ENCODE measurements around the gene PPP2R1B. TPM values are rescaled to one million over a fixed set of nuclear protein-coding genes. Genes with fewer than 3 reads are reported as not detected.

PPP2R1B gene
- total RNA-seq, 1 donor from 2014 or later, result 38.5 TPM

DNA sequence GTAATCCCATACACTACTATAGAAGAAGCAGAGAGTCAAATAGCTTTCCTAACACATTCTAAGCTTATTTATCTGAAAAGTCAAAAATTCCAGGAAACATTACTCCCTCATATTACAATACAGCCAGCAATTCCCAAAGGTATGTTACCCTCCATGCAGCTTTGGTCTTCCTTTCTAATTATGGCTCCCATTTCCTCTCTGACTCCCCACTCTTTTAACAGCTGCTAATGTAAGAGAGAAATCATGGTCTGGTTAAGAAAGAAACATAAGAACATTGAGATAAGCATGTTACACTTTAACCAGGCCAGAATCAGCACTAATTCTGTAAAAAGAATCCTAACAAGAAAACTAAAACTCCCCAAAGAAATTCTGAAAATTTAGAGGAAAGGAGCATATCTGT is 6.8 kb downstream of the PPP2R1B start:
- TF ChIP-seq, protein P1, sequence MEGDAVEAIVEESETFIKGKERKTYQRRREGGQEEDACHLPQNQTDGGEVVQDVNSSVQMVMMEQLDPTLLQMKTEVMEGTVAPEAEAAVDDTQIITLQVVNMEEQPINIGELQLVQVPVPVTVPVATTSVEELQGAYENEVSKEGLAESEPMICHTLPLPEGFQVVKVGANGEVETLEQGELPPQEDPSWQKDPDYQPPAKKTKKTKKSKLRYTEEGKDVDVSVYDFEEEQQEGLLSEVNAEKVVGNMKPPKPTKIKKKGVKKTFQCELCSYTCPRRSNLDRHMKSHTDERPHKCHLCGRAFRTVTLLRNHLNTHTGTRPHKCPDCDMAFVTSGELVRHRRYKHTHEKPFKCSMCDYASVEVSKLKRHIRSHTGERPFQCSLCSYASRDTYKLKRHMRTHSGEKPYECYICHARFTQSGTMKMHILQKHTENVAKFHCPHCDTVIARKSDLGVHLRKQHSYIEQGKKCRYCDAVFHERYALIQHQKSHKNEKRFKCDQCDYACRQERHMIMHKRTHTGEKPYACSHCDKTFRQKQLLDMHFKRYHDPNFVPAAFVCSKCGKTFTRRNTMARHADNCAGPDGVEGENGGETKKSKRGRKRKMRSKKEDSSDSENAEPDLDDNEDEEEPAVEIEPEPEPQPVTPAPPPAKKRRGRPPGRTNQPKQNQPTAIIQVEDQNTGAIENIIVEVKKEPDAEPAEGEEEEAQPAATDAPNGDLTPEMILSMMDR (IDR thresholded peaks at IDR 0.05; ENCODE audit: unreplicated experiment), result no peak
- H3K9me3 Mint-ChIP-seq (ENCODE audit: unreplicated experiment), result no peaks in the 10 kb centered on the region
- no peak overlapping the region for H3K4me3 Mint-ChIP-seq (ENCODE audit: unreplicated experiment)
- H3K27me3 Mint-ChIP-seq (ENCODE audit: unreplicated experiment), result peaks cover 2% of the 10 kb centered on the region
- DNase-seq (ENCODE audit: low spot score), result no peak
- no peak overlapping the region for H3K27ac Mint-ChIP-seq (ENCODE audit: unreplicated experiment)
- H3K36me3 Mint-ChIP-seq (ENCODE audit: low read depth, unreplicated experiment), result peaks cover 35% of the 10 kb centered on the region
- no peaks in the 10 kb centered on the region for H3K4me1 Mint-ChIP-seq (ENCODE audit: unreplicated experiment)

DNA sequence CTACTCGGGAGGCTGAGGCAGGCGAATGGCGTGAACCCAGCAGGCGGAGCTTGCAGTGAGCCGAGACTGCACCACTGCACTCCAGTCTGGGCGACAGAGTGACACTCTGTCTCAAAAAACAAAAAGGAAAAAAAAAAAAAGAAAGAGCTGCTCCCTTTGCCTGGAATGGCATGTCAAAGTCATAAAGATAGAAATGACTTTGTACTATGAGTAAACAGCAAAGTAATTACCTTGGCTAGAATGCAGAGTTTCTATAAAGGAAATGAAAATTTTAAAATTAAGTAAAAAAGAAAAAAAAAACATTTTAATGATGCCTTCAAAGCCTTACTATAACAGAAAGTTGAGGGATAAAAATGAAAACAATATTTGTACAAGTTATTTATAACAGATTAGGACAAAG is 10.1 kb downstream of the PPP2R1B start:
- TF ChIP-seq, protein P1 (IDR thresholded peaks at IDR 0.05; ENCODE audit: unreplicated experiment), result no peak
- H3K36me3 Mint-ChIP-seq (ENCODE audit: low read depth, unreplicated experiment), result peaks cover 24% of the 10 kb centered on the region
- H3K27me3 Mint-ChIP-seq (ENCODE audit: unreplicated experiment), result peaks cover 2% of the 10 kb centered on the region
- DNase-seq (ENCODE audit: low spot score), result no peak
- H3K9me3 Mint-ChIP-seq (ENCODE audit: unreplicated experiment), result no peaks in the 10 kb centered on the region
- no peaks in the 10 kb centered on the region for H3K4me1 Mint-ChIP-seq (ENCODE audit: unreplicated experiment)
- H3K27ac Mint-ChIP-seq (ENCODE audit: unreplicated experiment), result no peak overlapping the region
- no peak overlapping the region for H3K4me3 Mint-ChIP-seq (ENCODE audit: unreplicated experiment)

DNA sequence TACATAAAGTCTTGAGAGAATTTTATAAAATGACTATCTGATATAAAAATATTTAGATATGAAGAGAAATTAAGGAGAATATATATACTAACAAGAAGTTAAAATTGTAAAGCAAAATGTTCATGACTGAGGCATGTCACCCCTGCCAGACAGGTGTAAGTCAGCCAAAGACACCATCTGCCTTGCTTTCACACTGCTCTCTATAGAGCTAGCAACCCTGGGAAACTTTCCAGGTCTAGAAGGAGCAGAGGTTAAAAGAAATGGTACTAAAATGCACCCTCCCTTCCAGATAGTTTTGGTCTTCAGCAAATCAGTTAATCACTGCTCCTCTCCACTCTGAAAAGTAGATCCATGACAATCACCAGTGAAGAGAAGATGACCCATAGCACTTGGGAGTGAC is 16.5 kb downstream of the PPP2R1B start:
- Mint-ChIP-seq H3K9me3 (ENCODE audit: unreplicated experiment) (no peaks in the 10 kb centered on the region), H3K36me3 (ENCODE audit: low read depth, unreplicated experiment) (peaks cover 36% of the 10 kb centered on the region), H3K4me3 (ENCODE audit: unreplicated experiment) (no peak overlapping the region), H3K4me1 (ENCODE audit: unreplicated experiment) (no peaks in the 10 kb centered on the region), H3K27me3 (ENCODE audit: unreplicated experiment) (no peaks in the 10 kb centered on the region), H3K27ac (ENCODE audit: unreplicated experiment) (no peak overlapping the region)
- no peak for DNase-seq (ENCODE audit: low spot score)
- TF ChIP-seq, protein P1 (IDR thresholded peaks at IDR 0.05; ENCODE audit: unreplicated experiment), result no peak

DNA sequence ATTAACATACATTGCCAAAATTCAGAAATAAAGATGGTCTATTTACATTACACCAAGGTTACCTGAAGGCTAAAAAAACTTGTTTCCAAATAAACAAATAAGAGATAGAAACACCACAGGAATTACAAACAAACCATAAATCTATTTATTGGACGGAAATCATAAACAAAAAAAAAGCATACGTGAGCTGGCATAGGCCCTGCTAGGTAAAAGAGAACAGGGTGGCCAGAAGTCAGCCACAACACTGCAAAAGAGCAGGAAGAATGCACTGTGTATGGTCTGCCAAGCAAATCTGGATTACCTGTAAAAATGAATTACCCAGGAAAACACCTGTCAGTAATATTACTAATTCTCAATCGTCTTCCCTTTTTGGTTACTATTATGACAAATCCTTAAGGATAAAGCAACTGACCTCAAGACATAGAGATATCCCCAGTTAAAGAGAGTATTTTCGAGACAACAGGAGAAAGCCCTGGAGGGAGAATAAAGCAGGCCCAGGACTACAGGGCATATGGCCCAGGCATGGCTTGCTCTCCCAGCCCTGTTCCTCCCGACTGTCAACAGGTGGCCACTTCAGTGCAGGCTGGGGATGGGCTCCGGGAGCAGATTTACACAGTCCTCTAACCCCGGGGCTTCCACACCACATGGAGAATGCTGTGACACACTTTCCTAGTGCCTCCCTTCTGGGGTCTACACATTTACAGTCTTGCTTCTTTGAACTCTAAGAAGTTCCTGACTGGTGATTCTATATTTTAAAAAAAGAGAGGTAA is 18.0 kb downstream of the PPP2R1B start:
- TF ChIP-seq, protein P1 (IDR thresholded peaks at IDR 0.05; ENCODE audit: unreplicated experiment), result no peak
- Mint-ChIP-seq H3K27ac (ENCODE audit: unreplicated experiment) (no peak overlapping the region), H3K9me3 (ENCODE audit: unreplicated experiment) (no peaks in the 10 kb centered on the region), H3K4me1 (ENCODE audit: unreplicated experiment) (no peaks in the 10 kb centered on the region), H3K4me3 (ENCODE audit: unreplicated experiment) (no peak overlapping the region), H3K27me3 (ENCODE audit: unreplicated experiment) (no peaks in the 10 kb centered on the region), H3K36me3 (ENCODE audit: low read depth, unreplicated experiment) (peaks cover 41% of the 10 kb centered on the region)
- DNase-seq (ENCODE audit: low spot score), result no peak

DNA sequence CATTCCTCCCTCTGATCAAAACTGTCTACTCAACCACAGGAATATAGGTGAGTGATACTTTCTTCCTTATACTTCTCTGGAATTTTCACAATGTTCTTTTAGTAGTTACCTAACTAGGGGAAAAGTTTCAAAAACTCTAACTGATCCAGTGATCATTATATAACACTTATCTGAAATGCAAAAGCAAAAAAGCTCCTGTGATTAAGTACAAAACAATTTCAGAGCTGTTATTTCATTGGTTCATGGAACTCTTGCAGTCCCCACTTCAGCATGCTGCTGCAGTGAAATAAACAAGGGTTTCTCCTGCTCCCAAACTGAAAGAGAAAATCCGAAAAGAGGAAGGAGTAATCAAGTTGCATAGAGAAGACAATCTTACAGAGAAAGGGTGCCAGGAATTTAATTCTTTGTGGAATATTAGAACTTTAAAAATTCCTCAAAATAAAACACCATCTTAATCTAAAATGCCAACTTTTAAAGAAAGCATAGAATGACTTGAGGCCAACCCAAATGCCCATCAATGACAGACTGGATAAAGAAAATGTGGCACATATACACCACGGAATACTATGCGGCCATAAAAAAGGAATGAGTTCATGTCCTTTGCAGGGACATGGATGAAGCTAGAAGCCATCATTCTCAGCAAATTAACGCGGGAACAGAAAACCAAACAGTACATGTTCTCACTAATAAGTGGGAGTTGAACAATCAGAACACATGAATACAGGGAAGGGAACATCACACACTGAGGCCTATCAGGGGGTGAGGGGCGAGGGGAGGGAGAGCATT is 20.3 kb downstream of the PPP2R1B start:
- H3K36me3 Mint-ChIP-seq (ENCODE audit: low read depth, unreplicated experiment), result peaks cover 36% of the 10 kb centered on the region
- no peak for DNase-seq (ENCODE audit: low spot score)
- no peaks in the 10 kb centered on the region for H3K27me3 Mint-ChIP-seq (ENCODE audit: unreplicated experiment)
- TF ChIP-seq, protein P1 (IDR thresholded peaks at IDR 0.05; ENCODE audit: unreplicated experiment), result no peak
- no peaks in the 10 kb centered on the region for H3K9me3 Mint-ChIP-seq (ENCODE audit: unreplicated experiment)
- no peak overlapping the region for H3K4me3 Mint-ChIP-seq (ENCODE audit: unreplicated experiment)
- no peak overlapping the region for H3K27ac Mint-ChIP-seq (ENCODE audit: unreplicated experiment)
- no peaks in the 10 kb centered on the region for H3K4me1 Mint-ChIP-seq (ENCODE audit: unreplicated experiment)

Data from endothelial cell (in vitro differentiated cells).